ENCODE results near the gene ITGB1. TPM values are rescaled to one million over a fixed set of nuclear protein-coding genes. Genes with fewer than 3 reads are reported as not detected.
A peak's percentile ranks its signal among the peaks of the same experiment; 100 is the strongest.
"Not testable (repeated sequence)": the region's sequence is repeated elsewhere in the genome, so short reads cannot be mapped to it uniquely, and the experiment has no call there.

Gene ITGB1
- total RNA-seq, 1 donor from 2014 or later = 193 TPM

- H3K27me3 ChIP-seq = no peaks in the 10 kb centered on the region
- H3K36me3 ChIP-seq = no peaks in the 10 kb centered on the region
- H3K9me3 ChIP-seq = no peaks in the 10 kb centered on the region
- peaks cover 15% of the 10 kb centered on the region for H3K4me1 ChIP-seq
- intact Hi-C loops (cut with DNase I) = no loop called here
- H3K4me3 ChIP-seq = peak overlapping the region; percentile 41 to 56
- DNase-seq (ENCODE audit: extremely low spot score in 2 of 2) = no peak
- peak overlapping the region; percentile 75 for H3K27ac ChIP-seq
- no peak for TF ChIP-seq POLR2AphosphoS5 (IDR thresholded peaks at IDR 0.05; ENCODE audit: insufficient read depth in 1 of 2, low read depth in 1 of 2)
- no peak for TF ChIP-seq POLR2A (IDR thresholded peaks at IDR 0.05)
- TF ChIP-seq CTCF (IDR thresholded peaks at IDR 0.05) = no peak
These were observed 22.2 kb upstream of the ITGB1 start for GRCh38 chr10:32980242-32980557.

GRCh38 chr10:32979719-32980118, 21.7 kb upstream of the ITGB1 start:
- H3K9me3 ChIP-seq; H3K4me3 ChIP-seq; H3K36me3 ChIP-seq; H3K27me3 ChIP-seq; DNase-seq (ENCODE audit: extremely low spot score in 2 of 2); intact Hi-C loops (cut with DNase I): not testable (repeated sequence)
- Histone ChIP-seq H3K27ac (peak overlapping the region; percentile 75), H3K4me1 (peaks cover 15% of the 10 kb centered on the region)

- no peak overlapping the region for H3K27ac ChIP-seq
These were observed 21.0 kb upstream of the ITGB1 start for GRCh38 chr10:32979041-32979440.

GRCh38 chr10:32977846-32978809, 20.1 kb upstream of the ITGB1 start:
- H3K27me3 ChIP-seq; H3K9me3 ChIP-seq; intact Hi-C loops (cut with DNase I); H3K27ac ChIP-seq; H3K36me3 ChIP-seq; H3K4me3 ChIP-seq; DNase-seq (ENCODE audit: extremely low spot score in 2 of 2): not testable (repeated sequence)
- peaks cover 15% of the 10 kb centered on the region for H3K4me1 ChIP-seq

More at GRCh38 chr10:32979041-32979440, 21.0 kb upstream of the ITGB1 start:
- no peaks in the 10 kb centered on the region for H3K36me3 ChIP-seq
- peaks cover 15% of the 10 kb centered on the region for H3K4me1 ChIP-seq
- no peaks in the 10 kb centered on the region for H3K27me3 ChIP-seq
- DNase-seq (ENCODE audit: extremely low spot score in 2 of 2) = no peak
- no peak for TF ChIP-seq CTCF (IDR thresholded peaks at IDR 0.05)
- TF ChIP-seq POLR2A (IDR thresholded peaks at IDR 0.05) = no peak
- no peak for TF ChIP-seq POLR2AphosphoS5 (IDR thresholded peaks at IDR 0.05; ENCODE audit: insufficient read depth in 1 of 2, low read depth in 1 of 2)
- no peaks in the 10 kb centered on the region for H3K9me3 ChIP-seq
- intact Hi-C loops (cut with DNase I) = no loop called here
- H3K4me3 ChIP-seq = no peak overlapping the region

GRCh38 chr10:32976338-32976737, 18.3 kb upstream of the ITGB1 start:
- intact Hi-C loops (cut with DNase I) = no loop called here
- Histone ChIP-seq H3K4me3 (no peak overlapping the region), H3K27ac (no peak overlapping the region), H3K36me3 (no peaks in the 10 kb centered on the region), H3K27me3 (no peaks in the 10 kb centered on the region), H3K4me1 (peaks cover 12% of the 10 kb centered on the region), H3K9me3 (no peaks in the 10 kb centered on the region)
- TF ChIP-seq POLR2A (IDR thresholded peaks at IDR 0.05) = no peak
- no peak for TF ChIP-seq POLR2AphosphoS5 (IDR thresholded peaks at IDR 0.05; ENCODE audit: insufficient read depth in 1 of 2, low read depth in 1 of 2)
- no peak for TF ChIP-seq CTCF (IDR thresholded peaks at IDR 0.05)
- no peak for DNase-seq (ENCODE audit: extremely low spot score in 2 of 2)

GRCh38 chr10:32972929-32973328, 14.9 kb upstream of the ITGB1 start:
- Histone ChIP-seq H3K4me3 (no peak overlapping the region), H3K4me1 (no peaks in the 10 kb centered on the region), H3K36me3 (no peaks in the 10 kb centered on the region), H3K27me3 (no peaks in the 10 kb centered on the region), H3K9me3 (no peaks in the 10 kb centered on the region), H3K27ac (no peak overlapping the region)
- TF ChIP-seq POLR2A (IDR thresholded peaks at IDR 0.05) (no peak), CTCF (IDR thresholded peaks at IDR 0.05) (no peak), POLR2AphosphoS5 (IDR thresholded peaks at IDR 0.05; ENCODE audit: insufficient read depth in 1 of 2, low read depth in 1 of 2) (no peak)
- DNase-seq (ENCODE audit: extremely low spot score in 2 of 2) = no peak
- intact Hi-C loops (cut with DNase I) = no loop called here
